SU-DHL-6 (cell line): ENCODE measurements around the gene DIS3L2.

Experiments
- CTCF ChIP-seq: fragments of 200-600 bp; sonication (generic); IDR thresholded peaks from one replicate; pipeline ENCODE4 v1.5.1; 2017; ENCODE audit warnings: antibody characterized with exemption, mild to moderate bottlenecking, low read length, moderate library complexity; ENCODE audit not compliant: insufficient read depth, poor library complexity, severe bottlenecking
- EZH2phosphoT487 ChIP-seq: fragments of 200-600 bp; sonication (generic), shearing (Covaris generic); conservative IDR thresholded peaks from 2 replicates; pipeline ENCODE4 v1.6.1; 2018; ENCODE audit warnings: mild to moderate bottlenecking, antibody characterized with exemption, low read length, moderate library complexity, mixed read lengths

DNA sequence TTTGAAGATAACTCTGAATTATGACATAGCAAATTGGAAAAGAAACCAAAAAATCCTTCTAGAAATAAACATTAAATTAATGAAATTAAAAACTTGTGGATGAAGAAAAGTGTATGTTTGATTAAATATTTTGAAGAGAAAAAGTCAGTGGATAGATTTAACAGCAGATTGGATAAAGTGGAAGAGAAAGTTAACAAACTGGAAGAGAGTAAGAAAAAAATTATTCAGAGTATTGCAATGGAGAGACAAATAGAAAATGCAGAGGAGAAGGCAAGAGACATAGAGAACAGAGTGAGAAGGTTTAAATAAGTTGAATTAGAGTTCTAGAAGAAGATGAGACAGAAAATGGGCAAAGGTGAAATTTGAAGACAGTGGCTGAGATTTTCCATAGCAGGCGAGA is 162.8 kb downstream of the DIS3L2 start:
- no peak for TF ChIP-seq CTCF
- no peak for TF ChIP-seq EZH2phosphoT487
